GM20431 (cell line): Measurements from ENCODE around the gene HADHB.
"Not testable (repeated sequence)": the region's sequence is repeated elsewhere in the genome, so short reads cannot be mapped to it uniquely, and the experiment has no call there.

Experiments used
- in situ Hi-C: fragments of 300-500 bp; cut with MseI, MboI; formaldehyde crosslinking; loops from one replicate; pipeline ENCODE4 v1.15.0; 2020; ENCODE audit warnings: low sequenced_read_pairs; ENCODE audit not compliant: unreplicated experiment

HADHB gene

DNA sequence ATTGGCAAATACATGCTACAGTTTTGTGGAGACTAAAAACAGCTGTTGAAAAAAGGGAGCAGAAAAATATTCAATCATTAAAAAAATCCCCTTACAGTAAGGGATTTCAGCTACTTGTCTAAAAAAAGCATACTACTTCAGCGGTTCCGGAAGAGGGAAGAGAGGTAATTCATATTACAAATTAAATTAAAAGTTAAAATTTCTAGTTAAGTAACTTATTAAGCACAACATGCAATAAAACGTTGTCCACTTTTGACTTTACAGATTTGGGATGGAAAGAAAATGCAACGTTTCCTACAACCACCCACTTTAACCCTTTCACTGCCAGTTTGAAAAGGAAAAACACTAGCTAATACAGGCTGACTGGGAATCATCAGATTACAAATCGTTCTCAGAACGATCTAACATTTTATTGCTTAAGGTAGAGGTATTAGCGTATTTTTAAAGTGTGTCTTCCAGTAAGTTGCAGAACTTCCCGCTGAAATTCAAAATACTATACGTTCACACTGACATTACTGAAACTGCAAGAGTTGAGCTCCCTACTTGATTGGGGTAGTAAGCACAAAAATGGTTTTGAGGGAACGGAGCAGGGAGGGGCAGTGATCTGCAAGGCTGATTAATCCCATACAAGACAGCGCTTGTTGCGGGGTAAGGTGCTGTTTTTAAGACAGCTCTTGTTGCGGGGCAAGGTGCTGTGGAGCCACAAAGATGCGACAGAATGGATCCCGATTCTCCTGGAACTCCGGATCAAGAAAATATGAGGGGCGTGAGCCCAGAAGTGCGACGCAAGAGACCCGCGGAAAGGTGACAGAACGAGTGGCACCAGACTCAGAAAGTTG is 1.1 kb upstream of the HADHB start:
- in situ Hi-C loops = no loop called here

DNA sequence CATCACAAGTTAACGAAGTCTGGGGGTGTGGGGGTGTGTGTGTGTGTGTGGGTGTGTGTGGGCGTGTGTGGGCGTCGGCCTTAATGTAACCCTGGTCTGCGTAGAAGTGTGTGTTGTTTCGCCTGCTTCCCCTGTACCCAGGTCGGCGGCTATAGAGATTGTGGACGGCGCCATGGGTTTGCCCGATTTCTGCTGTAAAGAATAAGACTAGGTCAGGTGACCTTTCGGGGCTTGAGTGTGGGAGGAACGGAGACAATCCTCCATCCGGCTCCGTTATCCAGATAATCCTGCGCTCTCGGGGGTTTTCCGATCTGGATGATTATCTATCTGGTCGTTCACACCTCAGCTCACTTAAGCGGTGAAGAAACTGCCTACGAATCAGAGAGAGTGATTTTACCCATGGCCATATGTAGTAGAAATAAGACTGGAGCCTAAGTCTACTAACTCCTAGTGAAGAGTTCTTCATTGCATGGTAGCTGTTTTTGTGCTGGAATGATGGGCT is 543 bp downstream of the HADHB start:
- in situ Hi-C loops = no loop called here

DNA sequence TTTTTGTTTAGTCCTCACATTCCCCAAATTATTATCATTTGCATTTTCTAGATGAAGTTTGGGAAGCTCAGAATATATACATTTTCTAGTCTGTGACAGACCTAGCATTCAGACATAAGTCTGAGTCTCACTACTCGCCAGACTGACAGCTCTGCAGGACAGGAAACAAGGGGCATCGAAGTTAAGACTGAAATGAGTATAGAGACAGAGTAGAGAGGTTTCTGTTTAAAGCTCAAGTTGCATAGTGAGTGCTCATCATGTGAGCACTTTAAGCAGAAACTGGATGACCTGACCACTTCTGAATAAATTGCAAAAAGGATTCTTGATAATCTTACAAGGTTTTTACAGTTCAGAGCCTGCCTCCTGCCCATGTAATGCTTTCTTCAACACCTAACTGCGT is 1.1 kb downstream of the HADHB start:
- in situ Hi-C loops = no loop called here

DNA sequence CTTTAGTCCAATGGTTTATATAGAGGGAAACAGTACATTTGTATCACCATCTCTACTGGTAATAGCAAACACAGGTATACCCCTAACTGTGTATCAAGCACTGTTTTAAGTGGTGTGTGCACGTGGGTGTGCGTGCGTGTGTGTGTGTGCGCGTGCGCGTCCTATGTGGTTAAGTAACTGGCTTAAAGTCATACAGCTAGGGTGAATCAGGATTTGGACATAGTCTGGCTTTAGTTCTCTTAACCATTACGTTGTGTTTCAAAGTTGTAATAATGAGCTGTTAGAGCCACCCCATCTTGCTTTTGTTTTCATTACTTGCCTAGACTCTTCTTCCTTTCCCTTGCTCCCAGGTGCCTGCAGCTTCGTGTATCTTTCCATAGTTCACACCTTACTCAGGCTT is 2.1 kb downstream of the HADHB start:
- in situ Hi-C loops = no loop called here

DNA sequence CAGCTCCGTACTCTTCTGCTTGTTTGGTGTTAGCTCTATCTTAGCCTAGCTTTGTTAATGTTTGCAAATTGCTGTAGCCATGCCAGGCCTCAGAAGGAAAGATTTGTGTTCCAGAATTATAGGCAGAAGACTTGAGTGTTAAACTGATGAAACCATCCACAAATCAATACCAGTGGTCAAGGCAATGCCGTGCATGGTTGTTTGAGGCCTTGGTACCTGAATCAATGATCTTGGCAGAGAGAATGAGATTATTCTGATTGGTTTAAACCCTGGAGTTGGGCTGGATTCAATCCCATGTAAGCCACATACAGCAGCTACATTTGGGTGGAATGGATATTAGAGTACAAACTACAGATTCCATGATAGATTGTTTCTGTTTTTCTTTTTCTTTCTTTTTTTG is 4.9 kb downstream of the HADHB start:
- in situ Hi-C loops = no loop called here

DNA sequence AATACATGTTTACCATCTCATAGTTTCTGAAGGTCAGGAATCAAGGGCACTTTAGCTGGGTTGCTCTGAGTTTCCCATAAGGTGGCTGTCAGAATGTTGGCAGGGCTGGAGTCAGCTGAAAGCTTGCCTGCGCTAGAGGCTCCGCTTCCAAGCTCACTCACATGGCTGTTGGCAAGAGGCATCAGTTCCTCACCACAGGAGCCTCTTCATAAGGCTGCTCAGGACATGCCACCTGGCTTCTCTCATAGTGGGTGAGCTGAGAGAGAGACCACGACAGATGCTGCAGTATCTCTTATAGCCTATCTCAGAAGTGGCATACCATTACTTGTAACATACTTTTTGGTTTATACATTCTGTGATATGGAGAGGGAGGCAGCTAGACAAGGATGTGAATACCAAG is 7.2 kb downstream of the HADHB start:
- in situ Hi-C loops = no loop called here

DNA sequence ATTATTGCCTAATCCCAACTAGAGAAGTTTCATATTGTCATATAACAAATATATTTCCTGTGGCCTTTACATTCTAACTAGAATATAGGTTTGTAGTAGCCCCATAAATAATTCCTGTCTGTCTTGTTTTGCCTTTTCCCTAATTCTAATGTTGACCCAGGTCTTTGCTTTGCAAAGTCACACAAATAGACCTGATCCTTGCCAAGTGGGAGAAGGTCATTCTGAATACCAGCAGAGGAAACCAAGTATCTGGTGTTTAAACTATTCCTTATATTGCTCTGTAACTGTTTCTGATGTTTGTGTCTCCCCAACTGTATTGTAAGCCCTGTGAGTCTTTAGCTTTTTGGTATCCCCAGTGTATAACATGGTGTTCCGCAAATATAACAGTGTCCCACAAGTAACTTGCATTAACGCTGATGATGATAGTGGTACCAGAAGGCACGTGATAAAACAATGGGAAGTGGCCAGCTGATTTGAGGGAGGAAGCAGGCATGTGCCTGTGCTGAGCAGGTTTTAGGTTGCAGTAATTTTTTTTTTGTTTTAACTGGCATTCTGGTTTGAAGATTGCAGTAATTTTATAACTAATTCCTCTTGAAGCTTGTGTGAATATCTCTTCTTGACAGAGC is 11.1 kb downstream of the HADHB start:
- in situ Hi-C loops = no loop called here

DNA sequence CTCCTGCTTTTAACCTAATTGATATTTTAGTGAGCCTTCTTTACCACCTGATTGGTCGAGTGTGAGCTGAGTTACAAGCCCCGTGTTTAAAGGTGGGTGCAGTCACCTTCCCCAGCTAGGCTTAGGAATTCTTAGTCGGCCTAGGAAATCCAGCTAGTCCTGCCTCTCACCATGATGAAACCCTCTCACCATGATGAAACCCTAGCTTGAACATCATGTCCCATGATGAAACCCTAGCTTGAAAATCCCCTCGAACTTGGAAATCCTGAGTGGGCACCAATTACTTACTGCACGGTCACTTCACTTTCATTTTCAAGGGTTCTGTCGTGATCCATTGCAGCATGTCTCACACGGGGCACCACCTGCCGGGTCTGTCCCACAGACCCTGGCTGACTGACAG is 14.1 kb downstream of the HADHB start:
- in situ Hi-C loops = not testable (repeated sequence)

DNA sequence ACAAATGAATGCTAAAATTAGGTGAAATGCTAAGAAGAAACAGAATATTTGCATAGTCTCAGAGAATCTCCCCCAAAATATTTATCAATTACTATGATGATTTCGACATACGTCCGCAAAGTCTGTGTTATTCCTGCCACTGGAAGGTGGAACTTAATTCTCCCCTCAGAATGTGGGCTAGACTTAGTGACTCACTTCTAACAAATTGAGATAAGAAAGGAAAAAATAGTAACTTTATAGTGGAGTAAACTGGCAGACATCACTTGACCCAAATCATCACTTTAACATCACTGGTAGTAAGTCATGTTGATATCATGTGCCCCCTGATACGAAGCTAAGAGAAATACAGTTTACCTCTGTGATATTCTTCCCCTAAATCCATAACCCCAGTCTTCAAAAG is 23.5 kb downstream of the HADHB start:
- in situ Hi-C loops = no loop called here

DNA sequence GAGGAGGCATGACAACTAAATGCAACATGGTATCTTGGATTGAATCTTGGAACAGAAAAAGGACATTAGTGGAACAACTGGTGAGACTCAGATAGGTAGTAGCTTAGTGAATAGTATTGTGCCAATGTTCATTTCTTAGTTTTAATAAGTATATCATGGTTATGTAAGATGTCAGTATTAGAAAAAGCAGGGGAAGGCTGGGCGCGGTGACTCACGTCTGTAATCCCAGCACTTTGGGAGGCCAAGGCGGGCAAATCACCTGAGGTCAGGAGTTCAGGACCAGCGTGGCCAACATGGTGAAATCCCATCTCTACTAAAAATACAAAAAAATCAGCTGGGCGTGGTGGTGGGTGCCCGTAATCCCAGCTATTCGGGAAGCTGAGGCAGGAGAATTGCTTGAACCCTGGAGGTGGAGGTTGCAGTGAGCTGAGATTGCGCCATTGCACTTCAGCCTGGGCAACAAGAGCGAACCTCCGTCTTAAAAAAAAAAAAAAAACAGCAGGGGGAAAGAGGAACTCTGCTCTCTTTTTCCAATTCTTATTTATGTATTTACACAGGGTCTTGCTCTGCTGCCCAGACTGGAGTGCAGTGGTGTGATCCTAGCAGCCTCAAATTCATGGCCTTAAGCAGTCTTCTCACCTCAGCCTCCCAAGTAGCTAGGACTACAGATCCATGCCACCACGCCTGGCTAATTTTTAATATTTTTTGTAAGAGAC is 24.1 kb downstream of the HADHB start:
- in situ Hi-C loops = not testable (repeated sequence)

DNA sequence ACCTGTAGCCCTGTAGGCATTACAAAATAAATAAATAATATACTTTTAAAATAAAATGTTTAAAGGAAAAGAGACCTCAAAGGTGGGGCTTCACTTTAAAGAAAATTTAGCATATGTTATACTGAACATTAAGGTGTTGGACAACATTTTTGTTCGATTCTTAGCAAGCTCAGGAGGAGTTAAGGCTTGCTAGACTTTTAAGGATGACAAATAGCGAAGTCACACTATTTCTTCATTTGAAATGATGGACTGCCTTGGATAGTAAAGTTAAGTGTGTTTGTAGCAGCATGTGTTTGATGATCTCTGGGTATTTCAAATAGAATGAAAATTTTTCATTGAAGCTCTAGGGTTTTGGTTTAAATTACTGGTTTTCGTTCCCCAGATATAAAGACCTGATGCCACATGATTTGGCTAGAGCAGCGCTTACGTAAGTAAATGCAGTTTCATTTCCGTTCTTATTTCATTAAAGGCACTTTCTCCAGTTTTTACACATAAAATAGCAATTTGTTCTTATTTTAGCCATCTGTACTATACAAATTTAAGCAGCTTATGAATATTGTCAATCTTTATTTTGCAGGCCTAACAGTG is 24.9 kb downstream of the HADHB start:
- in situ Hi-C loops = no loop called here

DNA sequence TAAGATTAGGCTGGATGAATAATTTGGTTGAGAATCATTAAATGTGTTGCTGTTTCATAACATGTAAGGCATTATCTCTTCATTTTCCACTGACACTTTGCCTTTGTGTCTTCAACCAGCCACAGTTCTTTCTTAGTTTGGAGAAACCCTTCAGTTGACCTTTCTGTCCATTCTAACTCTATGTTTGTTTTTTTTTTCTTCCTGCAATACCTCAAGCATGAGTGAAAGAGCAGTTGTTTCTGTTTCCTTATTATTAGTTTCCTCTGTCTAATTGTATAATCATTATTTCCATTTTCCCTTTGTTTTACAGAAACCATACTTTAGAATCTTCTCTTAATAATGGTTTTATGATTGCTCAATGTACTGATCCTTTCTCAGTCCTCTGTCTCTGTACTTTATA is 25.6 kb downstream of the HADHB start:
- in situ Hi-C loops = no loop called here

DNA sequence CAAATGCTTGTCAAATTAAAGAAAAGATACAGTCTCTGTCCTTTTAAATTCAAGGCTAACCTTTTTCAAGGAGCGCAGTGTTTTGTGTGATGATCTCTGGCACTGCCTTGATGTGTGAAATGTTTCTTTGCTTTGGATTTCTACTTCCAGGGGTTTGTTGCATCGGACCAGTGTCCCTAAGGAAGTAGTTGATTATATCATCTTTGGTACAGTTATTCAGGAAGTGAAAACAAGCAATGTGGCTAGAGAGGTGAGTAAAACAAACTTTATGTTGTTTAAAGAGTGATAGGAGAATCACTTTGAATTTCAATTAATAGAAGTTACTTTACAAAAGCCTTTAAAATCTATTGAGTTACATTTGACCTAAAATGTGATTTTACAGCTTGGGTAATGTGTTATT is 28.8 kb downstream of the HADHB start:
- in situ Hi-C loops = no loop called here

DNA sequence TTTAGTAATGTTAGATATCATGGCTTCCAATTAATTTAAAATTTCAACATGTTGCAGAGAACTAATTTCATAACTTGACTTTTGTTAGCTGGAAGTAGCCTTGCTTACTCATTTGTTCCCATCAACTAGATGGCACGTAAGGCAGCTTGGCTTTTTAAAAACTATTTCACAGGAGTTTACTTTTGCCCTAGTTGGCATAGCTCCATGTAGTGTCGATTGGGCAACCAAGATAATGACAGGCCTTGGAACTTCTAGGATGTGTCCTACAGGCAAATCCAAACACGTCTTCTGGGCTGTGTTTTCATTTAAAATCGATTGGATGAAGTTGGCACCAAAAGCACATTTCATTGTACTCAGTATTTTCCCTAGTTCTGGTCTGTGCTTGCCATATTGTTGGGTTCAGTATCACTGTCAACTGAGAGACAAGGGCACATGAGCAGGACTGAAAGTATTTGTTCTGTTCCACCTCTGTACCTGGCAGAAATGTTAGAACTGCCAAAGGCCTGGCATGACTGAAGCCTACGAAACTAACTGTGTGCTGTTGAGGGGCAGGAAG is 29.4 kb downstream of the HADHB start:
- in situ Hi-C loops = no loop called here

DNA sequence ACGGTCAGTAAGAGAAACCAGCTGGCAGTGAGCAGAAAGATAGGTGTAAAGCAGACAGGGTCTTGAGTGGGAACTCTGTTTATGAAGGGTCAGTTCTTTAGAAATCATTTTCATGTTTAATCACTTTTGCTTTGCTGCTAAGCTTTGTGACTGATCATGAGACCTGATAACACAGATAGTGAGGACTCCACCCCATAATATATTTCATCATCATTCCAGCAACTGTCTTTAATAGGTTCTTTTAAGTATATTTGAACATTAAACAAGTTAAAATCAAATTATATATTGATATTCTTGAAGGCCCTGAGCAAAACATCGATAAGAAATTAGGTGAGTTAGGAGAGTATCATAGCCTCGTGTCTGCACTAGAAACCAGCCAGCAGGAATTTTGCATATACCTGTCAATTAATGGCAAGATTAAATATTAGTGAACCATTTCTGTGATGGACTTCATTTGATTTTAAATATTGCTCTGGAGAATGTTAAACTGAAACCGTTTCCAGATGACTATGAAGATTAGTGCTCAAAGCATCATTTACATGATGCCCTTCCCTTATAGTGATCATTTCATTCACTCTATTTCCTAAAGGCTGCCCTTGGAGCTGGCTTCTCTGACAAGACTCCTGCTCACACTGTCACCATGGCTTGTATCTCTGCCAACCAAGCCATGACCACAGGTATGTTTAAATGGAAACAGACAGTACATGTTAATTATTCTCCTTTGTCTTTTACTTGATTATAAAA is 31.9 kb downstream of the HADHB start:
- in situ Hi-C loops = no loop called here

DNA sequence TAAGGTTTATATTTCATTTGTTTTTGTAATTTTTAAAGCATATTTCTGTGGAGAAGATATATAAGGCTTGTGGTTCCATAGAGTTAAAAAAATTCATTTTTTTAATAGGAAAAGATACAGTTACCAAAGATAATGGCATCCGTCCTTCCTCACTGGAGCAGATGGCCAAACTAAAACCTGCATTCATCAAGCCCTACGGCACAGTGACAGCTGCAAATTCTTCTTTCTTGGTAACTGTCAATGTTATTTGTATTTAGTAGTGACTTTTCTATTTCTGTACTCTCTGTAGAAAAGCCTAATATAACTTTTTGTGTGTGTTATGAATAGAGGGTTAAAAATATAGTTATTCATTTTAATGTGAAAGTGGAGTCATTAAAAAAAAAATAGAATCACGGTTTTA is 35.1 kb downstream of the HADHB start:
- in situ Hi-C loops = no loop called here

DNA sequence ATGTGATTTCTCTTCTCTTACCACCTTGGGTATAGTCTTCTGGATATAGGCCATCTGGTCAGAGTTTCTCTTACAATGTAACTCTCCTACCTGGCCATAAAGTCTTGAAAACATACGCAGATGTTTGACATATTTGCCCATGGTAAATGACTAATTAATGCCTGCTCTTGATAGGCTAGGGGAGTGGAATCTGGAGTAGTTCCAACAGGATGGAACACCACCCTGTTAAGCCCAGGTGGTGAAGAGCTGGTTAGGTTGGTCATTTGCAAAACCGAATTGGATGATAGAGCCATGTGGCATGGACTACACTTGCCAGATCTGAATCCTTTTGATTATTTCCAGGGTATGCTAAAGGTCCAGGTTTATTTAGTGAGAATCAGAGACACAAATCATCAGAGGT is 36.5 kb downstream of the HADHB start:
- in situ Hi-C loops = no loop called here

DNA sequence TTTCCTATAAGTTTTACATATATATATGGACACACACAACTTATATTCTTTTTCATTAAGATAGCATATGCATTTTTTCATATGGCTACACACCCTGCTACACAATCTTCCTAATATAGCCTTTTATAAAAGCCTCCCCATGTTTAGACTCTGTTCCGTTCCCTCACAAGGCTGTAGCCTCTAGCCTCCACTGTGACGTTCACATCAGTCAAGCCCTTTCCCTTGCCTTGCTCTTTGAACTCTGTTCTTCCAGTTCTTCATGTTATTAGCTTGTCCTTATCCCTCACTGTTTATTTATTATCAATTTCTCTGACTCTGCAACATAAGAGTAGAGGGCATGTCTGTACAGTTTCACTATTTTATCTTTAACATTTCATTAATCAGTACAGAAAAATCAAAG is 38.9 kb downstream of the HADHB start:
- in situ Hi-C loops = no loop called here

DNA sequence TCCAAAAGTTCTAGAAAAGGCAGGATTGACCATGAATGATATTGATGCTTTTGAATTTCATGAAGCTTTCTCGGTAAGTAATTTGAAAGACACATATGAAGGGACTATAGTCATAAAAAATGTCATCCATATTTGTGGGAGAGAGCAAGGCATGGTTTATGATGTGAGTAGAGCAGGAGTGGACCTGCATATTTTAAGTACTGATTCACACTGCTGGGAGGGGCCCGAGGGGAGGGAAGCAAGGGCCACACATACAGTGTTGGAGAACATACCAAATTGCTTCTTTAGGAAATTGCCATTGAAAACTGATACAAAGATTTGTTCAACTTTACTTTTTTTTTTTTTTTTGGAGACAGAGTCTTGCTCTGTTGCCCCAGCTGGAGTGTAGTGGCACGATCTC is 39.4 kb downstream of the HADHB start:
- in situ Hi-C loops = no loop called here

DNA sequence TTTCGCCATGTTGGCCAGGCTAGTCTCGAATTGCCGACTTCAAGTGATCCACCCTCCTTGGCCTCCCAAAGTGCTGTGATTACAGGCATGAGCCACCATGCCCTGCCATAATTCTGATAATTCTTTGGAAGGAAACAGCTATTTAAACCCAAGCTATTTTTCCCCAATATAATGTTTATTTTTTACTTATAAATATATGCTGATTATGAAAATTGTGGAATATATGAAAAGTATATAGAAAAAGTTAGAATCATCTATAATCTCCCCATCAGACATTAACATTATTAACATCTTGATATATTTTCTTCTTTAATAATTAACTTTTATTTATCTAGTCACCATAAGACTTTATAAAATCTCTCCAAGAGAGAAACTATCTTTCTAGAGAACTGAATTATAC is 41.2 kb downstream of the HADHB start:
- in situ Hi-C loops = no loop called here
